ENCODE results near the gene ITGA1. TPM values are rescaled to one million over a fixed set of nuclear protein-coding genes. Genes with fewer than 3 reads are reported as not detected.

ITGA1 gene
- total and polyA plus RNA-seq, 2 donors (not counting 1 experiment from before 2014, with no cell fraction given) = 0.74 TPM; not detected in 1

- intact Hi-C loops (cut with micrococcal nuclease) = no loop called here
- H3K27ac Mint-ChIP-seq = no peak overlapping the region
- TF ChIP-seq EZH2 (IDR thresholded peaks at IDR 0.05; ENCODE audit: borderline replicate concordance, insufficient read depth, low read depth, low read length, poor library complexity, severe bottlenecking) (no peak), CTCF (IDR thresholded peaks at IDR 0.05) (no peak)
- no peaks in the 10 kb centered on the region for H3K4me1 Mint-ChIP-seq
- Histone ChIP-seq H3K36me3 (replicated peaks in 1 of 2; ENCODE audit: control extremely low read depth in 1 of 2, control insufficient read depth in 1 of 2, extremely low read depth in 1 of 2, insufficient read depth in 2 of 2, low read length in 1 of 2) (no peaks in the 10 kb centered on the region), H3K4me3 (ENCODE audit: control extremely low read depth in 1 of 5, extremely low read depth in 1 of 5, insufficient read depth in 1 of 5, low read depth in 2 of 5, low read length in 4 of 5) (no peak overlapping the region), H4K20me1 (ENCODE audit: control insufficient read depth, insufficient read depth, low read length, poor library complexity, severe bottlenecking) (no peaks in the 10 kb centered on the region), H3K9me3 (ENCODE audit: control extremely low read depth in 1 of 3, control insufficient read depth in 2 of 3, insufficient read depth in 1 of 3, low read length in 2 of 3) (no peaks in the 10 kb centered on the region), H3K4me2 (replicated peaks; ENCODE audit: low read depth, low read length, poor library complexity, severe bottlenecking) (no peak overlapping the region), H3K4me1 (ENCODE audit: control insufficient read depth in 2 of 2, insufficient read depth in 2 of 2, low read length in 2 of 2) (no peaks in the 10 kb centered on the region), H3K9ac (ENCODE audit: low read length) (no peak overlapping the region), H3K27ac (ENCODE audit: low read length in 2 of 2) (no peak overlapping the region), H3K27me3 (replicated peaks in 1 of 4; ENCODE audit: control extremely low read depth in 1 of 4, control insufficient read depth in 3 of 4, insufficient read depth in 4 of 4, low read length in 3 of 4) (no peaks in the 10 kb centered on the region), H3K79me2 (ENCODE audit: control insufficient read depth, insufficient read depth, low read length) (no peaks in the 10 kb centered on the region), H2AFZ (ENCODE audit: insufficient read depth, low read depth, low read length, poor library complexity, severe bottlenecking) (no peak overlapping the region)
- DNase-seq = no peak
- ChIA-PET POLR2A (no interaction called here), CTCF (no interaction called here)
- no peaks in the 10 kb centered on the region for H3K9me3 Mint-ChIP-seq (ENCODE audit: insufficient read depth)
- H3K27me3 Mint-ChIP-seq = peaks cover 5% of the 10 kb centered on the region
- H3K4me3 Mint-ChIP-seq = no peak overlapping the region
- no peak for ATAC-seq (ENCODE audit: low read depth)
Observed at GRCh38 chr5:52749666-52750065, 38.0 kb upstream of the ITGA1 start.

- H3K27ac ChIP-seq (ENCODE audit: low read length in 2 of 2) = no peak overlapping the region
- H3K4me3 Mint-ChIP-seq = no peak overlapping the region
- H3K9me3 Mint-ChIP-seq (ENCODE audit: insufficient read depth) = no peaks in the 10 kb centered on the region
- TF ChIP-seq CTCF (IDR thresholded peaks at IDR 0.05) (no peak), EZH2 (IDR thresholded peaks at IDR 0.05; ENCODE audit: borderline replicate concordance, insufficient read depth, low read depth, low read length, poor library complexity, severe bottlenecking) (no peak)
- H3K4me3 ChIP-seq (ENCODE audit: control extremely low read depth in 1 of 5, extremely low read depth in 1 of 5, insufficient read depth in 1 of 5, low read depth in 2 of 5, low read length in 4 of 5) = no peak overlapping the region
- no peak for ATAC-seq (ENCODE audit: low read depth)
- no peak overlapping the region for H2AFZ ChIP-seq (ENCODE audit: insufficient read depth, low read depth, low read length, poor library complexity, severe bottlenecking)
- no peaks in the 10 kb centered on the region for H3K36me3 ChIP-seq (replicated peaks in 1 of 2; ENCODE audit: control extremely low read depth in 1 of 2, control insufficient read depth in 1 of 2, extremely low read depth in 1 of 2, insufficient read depth in 2 of 2, low read length in 1 of 2)
- ChIA-PET CTCF (no interaction called here), POLR2A (no interaction called here)
- intact Hi-C loops (cut with micrococcal nuclease) = no loop called here
- H3K27ac Mint-ChIP-seq = no peak overlapping the region
- no peaks in the 10 kb centered on the region for H3K4me1 ChIP-seq (ENCODE audit: control insufficient read depth in 2 of 2, insufficient read depth in 2 of 2, low read length in 2 of 2)
- no peak overlapping the region for H3K4me2 ChIP-seq (replicated peaks; ENCODE audit: low read depth, low read length, poor library complexity, severe bottlenecking)
- peaks cover 5% of the 10 kb centered on the region for H3K27me3 Mint-ChIP-seq
- no peak overlapping the region for H3K9ac ChIP-seq (ENCODE audit: low read length)
- H3K4me1 Mint-ChIP-seq = no peaks in the 10 kb centered on the region
- WGBS (ENCODE audit: insufficient coverage) = no CpG with 5 or more reads among the region's 1 CpG
- DNase-seq = no peak
- no peaks in the 10 kb centered on the region for H4K20me1 ChIP-seq (ENCODE audit: control insufficient read depth, insufficient read depth, low read length, poor library complexity, severe bottlenecking)
- H3K27me3 ChIP-seq (replicated peaks in 1 of 4; ENCODE audit: control extremely low read depth in 1 of 4, control insufficient read depth in 3 of 4, insufficient read depth in 4 of 4, low read length in 3 of 4) = no peaks in the 10 kb centered on the region
- no peaks in the 10 kb centered on the region for H3K9me3 ChIP-seq (ENCODE audit: control extremely low read depth in 1 of 3, control insufficient read depth in 2 of 3, insufficient read depth in 1 of 3, low read length in 2 of 3)
- H3K79me2 ChIP-seq (ENCODE audit: control insufficient read depth, insufficient read depth, low read length) = no peaks in the 10 kb centered on the region
Observed at GRCh38 chr5:52751137-52751536, 36.6 kb upstream of the ITGA1 start.

Measured in B cell (primary cell).